Measurements from ENCODE around the gene TASOR2. TPM values are rescaled to one million over a fixed set of nuclear protein-coding genes. Genes with fewer than 3 reads are reported as not detected.
A peak's percentile ranks its signal among the peaks of the same experiment; 100 is the strongest.

TASOR2 gene
- total RNA-seq, 2 experiments from 2014 or later = 41.9 to 45.4 TPM

- ATAC-seq (no peak), DNase-seq (no peak)
- Mint-ChIP-seq H3K27ac (peak overlapping the region; percentile 19), H3K4me3 (no peak overlapping the region), H3K4me1 (peaks cover 22% of the 10 kb centered on the region), H3K9me3 (ENCODE audit: low read depth) (no peaks in the 10 kb centered on the region), H3K27me3 (no peaks in the 10 kb centered on the region), H3K36me3 (ENCODE audit: low read depth) (peaks cover 46% of the 10 kb centered on the region)
- ChIA-PET CTCF (interaction anchor here (0.9 to 1.3 kb wide), 2 partner anchors 11 to 108 kb away, joined by 3 to 6 read pairs; no protein-coding TSS in a partner anchor), POLR2A (interaction anchor here (1.3 kb wide), 1 partner anchor 9 kb away, joined by 3 read pairs; no protein-coding TSS in a partner anchor)
- intact Hi-C loops (cut with DNase I, micrococcal nuclease) = no loop called here
Observed at GRCh38 chr10:5730766-5731165, 46.1 kb downstream of the TASOR2 start.

- peak overlapping the region; percentile 48 for H3K27ac Mint-ChIP-seq
- H3K9me3 Mint-ChIP-seq (ENCODE audit: low read depth) = no peaks in the 10 kb centered on the region
- peaks cover 45% of the 10 kb centered on the region for H3K36me3 Mint-ChIP-seq (ENCODE audit: low read depth)
- H3K4me1 Mint-ChIP-seq = peaks cover 22% of the 10 kb centered on the region
- intact Hi-C loops (cut with DNase I, micrococcal nuclease) = no loop called here
- ATAC-seq (peak; percentile 66), DNase-seq (no peak)
- H3K4me3 Mint-ChIP-seq = no peak overlapping the region
- CTCF ChIA-PET = interaction anchor here (0.9 kb wide), 1 partner anchor 109 kb away, joined by 3 read pairs; no protein-coding TSS in a partner anchor
- POLR2A ChIA-PET = interaction anchor here (1.3 kb wide), 1 partner anchor 8 kb away, joined by 3 read pairs; no protein-coding TSS in a partner anchor
- no peaks in the 10 kb centered on the region for H3K27me3 Mint-ChIP-seq
Observed at GRCh38 chr10:5731559-5731958, 46.9 kb downstream of the TASOR2 start.

- no peaks in the 10 kb centered on the region for H3K9me3 Mint-ChIP-seq (ENCODE audit: low read depth)
- intact Hi-C loops (cut with DNase I, micrococcal nuclease) = no loop called here
- peaks cover 45% of the 10 kb centered on the region for H3K36me3 Mint-ChIP-seq (ENCODE audit: low read depth)
- ChIA-PET CTCF (interaction anchor here (0.7 kb wide), 2 partner anchors 102 to 762 kb away, joined by 3 read pairs; no protein-coding TSS in a partner anchor), POLR2A (no interaction called here)
- DNase-seq = no peak
- ATAC-seq = no peak
- H3K4me1 Mint-ChIP-seq = peaks cover 22% of the 10 kb centered on the region
- H3K27me3 Mint-ChIP-seq = no peaks in the 10 kb centered on the region
- no peak overlapping the region for H3K27ac Mint-ChIP-seq
- H3K4me3 Mint-ChIP-seq = no peak overlapping the region
Observed at GRCh38 chr10:5732141-5732540, 47.5 kb downstream of the TASOR2 start.

Other genes with a start within 250 kb of the TASOR2 start
- not detected for gene CALML5, start 185.3 kb upstream of the TASOR2 start, total RNA-seq
- not detected for gene CALML3, start 159.9 kb upstream of the TASOR2 start, total RNA-seq
- gene ASB13, start 18.2 kb upstream of the TASOR2 start, total RNA-seq = 1 to 10 TPM; 6.4 to 9.8 TPM
- 100 to 1,000 TPM; 276 to 290 TPM for gene GDI2, start 128.6 kb downstream of the TASOR2 start, total RNA-seq
- gene ANKRD16, start 205.1 kb downstream of the TASOR2 start, total RNA-seq = 1 to 10 TPM; 7.5 to 8.3 TPM
- 10 to 100 TPM; 53.3 to 56.2 TPM for gene FBH1, start 205.4 kb downstream of the TASOR2 start, total RNA-seq